ENCODE data around the gene KIF16B.

Gene KIF16B

DNA sequence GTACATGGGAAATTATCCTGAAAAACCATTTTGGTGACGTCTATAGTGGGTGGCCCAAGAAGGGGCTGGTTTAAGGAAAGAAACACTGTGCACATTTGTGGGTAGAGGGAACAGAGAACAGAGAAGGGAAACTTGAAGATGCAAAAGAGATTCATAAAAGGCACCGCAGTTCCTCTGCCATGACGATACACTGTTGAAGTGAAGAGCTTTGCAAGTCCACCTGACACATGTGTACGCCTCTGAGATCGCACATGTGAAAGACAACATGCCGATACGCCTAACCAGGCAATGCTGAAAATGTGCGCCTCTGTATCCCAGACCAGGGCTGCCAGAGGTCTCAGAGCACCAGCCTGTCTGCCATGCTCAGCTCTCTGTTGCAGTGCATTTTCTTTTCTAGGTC, 180.9 kb downstream of the KIF16B start:
- no peak for DNase-seq

DNA sequence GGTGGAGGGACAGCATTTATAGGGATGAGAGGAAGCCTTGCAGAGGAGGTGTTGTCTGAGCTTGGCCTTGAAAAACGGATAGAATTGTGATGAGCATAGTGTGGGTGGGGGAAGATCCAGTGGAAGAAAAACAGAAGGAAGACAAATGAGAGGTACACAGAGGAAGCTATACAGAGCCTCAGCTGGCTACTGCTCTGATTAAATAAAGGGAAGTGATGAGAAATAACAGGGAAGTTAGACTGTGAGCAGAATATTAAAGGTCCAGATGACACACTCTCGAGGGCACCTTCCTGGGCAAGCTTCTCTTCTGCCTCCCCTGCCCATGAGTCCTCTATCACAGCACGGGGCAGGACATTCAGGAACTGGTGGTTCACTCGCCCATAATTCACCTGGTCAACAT, 182.3 kb downstream of the KIF16B start:
- DNase-seq = no peak

DNA sequence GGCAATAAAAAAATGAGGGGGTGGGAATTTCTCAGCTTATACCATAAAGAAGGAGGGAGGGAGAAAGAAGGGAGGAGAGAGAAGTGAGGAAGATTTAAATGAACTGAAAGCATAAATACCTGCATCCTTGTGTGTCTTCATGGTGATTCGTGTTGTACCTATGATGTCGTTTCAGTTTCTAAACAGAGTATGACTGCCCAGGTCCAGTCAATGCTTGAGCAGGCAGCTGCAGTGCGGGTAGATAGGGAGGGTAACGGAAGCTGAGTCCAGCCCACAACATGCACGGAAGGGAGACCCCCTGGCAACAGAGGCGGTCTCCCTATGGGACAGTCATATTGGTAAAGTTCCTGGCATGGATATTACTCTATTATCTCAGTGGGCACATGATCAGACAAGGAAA, 184.5 kb downstream of the KIF16B start:
- DNase-seq = no peak

DNA sequence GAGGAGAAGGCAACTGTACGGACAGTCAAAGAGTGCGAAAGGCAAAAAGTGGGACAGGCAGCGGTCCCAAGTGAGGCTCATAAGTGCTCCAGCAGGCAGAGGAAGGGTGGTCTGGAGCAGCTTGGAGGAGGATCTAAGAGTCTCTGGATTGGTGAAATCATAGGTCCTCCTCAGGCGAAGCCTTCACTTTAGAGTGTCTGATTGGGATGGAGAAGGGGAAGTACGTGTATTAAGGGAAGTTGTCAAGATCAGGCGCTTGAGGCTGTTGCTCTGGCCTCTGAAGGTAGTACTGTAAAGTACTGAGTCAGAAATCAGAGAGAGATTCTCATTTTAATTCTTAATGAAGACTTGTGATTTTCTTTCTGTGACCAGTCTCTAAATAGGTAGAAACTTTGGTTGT, 185.6 kb downstream of the KIF16B start:
- DNase-seq = no peak

DNA sequence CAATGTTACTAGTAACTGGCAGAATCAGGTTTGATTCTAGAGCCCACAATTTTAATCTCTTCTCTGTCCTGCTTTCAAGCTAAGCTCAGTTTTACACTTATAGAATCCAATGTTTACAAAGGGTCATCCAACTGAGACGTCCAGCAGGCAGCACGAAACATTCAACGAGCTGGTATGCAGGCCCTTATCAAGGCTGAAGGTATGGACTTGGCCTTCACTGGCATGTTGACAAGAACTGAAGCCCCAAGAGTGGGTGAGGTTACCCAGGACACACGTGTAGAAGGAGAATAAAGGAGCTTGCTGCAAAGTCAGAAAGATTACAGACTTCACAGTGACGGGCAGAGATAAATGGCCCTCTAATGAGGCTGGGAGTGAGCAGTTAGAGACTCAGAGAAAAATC, 187.4 kb downstream of the KIF16B start:
- DNase-seq = no peak

DNA sequence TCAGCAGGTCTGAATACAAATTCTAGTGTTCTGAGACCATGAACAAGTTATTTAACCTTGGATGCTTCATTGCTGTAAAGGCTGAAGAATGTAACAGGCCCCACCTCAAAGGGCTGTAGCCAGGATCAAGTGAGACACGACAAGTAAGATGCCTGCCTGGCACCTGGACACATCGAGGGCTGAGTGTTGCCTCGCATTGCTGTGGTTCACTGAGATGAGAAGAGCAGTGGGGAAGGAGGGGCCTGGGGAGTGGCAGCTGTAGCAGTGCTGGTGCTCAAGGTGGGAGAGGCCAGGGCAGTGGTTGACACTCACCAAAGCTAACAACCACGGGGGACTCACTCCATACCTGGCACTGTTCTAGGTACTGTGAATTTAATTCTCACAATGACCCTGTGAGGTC, 187.8 kb downstream of the KIF16B start:
- DNase-seq = no peak

DNA sequence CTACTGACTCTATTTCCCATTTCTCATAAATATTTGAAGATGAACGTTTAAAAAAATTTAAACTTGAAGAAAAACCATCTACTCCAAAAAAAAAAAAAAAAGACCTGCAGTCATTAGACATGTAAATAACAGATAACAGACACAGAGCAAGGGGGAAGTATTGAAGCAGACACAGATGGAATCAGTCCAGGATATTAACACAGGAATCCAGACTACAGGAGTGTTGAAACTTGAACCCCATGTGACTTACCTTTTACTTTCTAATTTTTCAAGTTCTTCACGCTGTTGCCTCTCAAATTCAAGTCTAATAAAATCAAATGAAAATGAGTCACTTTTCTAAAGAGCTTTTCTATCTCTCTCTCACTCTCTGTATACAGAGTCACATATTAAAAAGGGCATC, 191.8 kb downstream of the KIF16B start:
- no peak for DNase-seq

DNA sequence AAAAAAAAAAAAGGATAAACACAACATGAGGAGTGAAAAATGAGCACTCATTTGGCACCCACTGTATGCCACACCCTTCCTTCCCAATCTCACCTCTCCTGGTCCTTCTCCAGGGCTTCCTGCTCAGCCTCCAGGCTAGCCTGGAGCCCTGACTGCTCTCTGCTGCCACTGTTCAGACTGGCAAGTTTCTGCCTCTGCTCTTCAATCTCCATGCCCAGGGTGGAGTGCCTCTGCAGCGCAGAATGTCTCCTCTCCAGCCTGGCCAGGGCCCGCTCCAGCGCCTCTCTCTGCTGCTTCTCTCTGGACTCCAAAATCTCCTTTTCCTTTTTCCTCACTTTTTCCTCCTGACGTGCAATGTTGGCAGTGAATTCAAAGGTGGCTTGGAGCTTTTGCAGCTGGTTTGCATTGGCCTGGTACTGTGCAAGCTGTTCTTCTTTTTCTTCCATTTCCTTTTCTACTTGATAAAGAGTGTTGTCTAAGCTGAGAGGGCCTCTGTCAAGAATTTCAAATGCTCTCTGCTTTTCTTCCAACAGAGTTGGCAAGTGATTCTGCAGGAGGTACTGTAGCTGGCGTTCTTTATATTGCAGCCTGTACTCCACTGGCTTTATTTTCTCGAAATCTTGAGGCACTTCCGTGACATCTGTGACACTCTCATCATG, 194.4 kb downstream of the KIF16B start:
- DNase-seq = no peak

DNA sequence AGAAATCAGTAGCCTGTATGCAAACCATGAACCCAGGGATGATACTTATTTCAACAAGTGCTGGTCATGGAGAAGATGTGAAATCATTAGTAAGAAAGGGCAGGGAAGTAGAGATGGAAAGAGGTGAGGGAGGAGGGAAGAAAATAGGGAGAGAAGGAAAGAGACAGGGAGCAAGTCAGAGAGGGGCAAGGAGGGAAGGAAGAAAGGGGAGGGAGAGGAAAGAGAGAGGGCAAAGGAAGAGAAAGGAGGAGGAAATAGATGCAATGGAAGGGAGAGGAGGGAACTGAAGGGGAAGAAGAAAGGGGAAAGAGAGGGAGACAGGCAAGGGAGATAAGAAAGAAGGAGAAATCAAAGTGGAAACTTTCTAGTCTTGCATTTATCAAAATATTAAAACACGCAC, 195.1 kb downstream of the KIF16B start:
- DNase-seq = no peak

DNA sequence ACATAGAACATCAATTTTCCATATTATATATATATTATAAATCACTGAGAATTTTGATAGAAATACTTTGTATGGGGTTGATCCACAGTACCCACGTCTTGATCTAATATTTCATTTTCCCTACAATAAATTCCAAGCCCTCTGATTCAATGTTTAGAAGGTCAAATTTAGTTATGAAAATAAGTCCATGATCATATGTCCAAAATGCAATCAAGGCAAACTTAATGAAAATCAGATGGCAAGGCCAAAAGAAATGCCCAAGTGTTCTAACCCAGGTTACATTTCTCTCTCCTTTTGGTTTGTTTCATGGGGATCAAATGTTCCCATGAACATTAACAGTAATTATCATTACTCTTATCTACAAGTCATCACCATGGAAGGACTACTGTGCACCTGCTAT, 203.8 kb downstream of the KIF16B start:
- no peak for DNase-seq

DNA sequence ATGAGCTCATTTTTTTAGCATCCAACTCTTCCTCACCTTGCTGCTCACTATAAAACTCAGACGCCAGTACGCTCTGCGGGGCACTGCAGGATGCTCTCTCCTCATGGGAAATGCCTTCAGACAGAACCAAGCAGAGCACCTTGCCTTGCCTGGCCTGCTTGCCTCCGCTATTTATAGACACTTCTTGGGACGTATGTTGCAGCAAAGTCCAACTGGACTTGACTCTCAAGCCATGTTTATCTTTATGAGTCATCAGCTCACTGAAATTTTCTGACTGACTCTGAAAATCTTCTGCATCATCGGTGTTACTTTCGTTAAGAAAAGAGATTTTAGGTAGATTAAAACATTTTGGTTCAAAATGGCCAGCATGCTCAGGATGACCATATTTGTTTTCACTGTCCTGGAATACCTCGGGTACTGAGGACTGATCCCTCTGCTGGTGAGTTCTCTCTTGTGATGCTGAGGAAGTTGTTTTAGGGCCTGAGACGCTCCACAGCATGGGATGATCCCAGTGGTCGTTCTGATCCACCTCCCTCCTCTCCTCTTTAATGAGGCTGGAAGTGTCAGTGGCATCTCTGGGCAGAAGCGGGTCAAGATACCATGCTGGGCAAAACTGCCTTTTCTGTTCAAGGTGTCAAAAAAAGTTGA, 204.5 kb downstream of the KIF16B start:
- no peak for DNase-seq

DNA sequence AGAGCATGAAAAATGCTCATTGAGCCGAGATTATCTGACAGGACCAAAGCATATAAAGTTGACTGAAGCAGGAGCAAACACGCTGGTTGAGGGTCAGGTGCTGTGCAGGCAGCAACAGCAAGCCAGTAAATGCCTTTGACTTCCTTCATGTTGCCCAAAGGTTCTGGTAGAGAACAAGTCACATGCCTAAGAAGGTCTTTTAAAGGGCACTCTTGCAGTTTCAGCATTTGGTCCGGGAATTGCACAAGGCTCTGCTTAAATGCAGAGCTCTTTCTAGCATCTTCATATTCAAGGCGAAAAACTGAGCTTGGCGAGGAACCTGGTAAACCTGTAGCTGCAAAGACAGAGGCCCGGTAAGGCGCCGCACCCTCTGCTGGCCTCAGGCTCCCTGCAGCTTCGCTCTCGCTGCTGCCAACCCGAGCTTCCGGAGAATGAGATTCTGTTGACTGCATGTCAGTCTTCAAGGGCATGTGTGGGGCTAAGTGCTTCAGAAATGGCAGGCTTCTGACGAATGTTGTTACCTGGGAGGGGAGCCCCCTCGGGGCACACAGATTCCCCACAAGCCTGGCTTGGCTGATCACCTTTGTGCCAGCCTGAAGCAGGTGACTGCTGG, 205.2 kb downstream of the KIF16B start:
- no peak for DNase-seq

DNA sequence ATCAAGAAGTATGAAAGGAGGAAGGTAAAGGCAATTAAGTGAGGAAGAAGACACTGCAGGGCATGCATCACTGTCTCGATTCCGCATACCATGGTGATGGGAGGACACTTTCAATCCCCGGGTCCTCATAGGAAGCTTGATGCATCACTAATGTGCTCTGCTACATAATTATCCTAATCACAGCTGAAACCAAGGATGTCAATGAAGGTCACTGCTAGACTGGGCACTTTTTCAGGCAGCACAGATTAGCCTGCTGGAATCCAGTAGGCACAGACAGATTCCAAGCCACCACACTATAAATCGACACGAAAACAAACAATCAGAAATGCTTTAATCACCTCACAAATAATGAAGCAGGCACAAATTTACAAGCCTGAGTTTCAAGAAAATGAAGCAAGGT, 206.7 kb downstream of the KIF16B start:
- DNase-seq = no peak

DNA sequence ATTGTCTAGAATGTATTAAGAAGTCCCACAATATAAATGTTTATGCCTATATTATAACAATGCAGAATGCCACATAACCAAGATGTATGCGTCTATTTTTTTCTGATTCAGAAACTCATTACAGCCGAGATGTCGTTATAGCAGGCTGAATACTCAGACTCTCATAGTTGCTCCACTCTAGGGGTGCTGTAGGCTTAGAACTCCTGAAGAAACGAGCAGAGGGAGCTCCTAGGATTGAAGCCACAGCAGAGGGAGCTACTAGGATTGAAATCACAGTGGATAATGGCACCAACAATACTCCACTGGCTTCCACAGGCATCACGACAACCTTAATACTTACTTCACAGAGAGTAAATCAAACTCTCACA, 208.9 kb downstream of the KIF16B start:
- no peak for DNase-seq

DNA sequence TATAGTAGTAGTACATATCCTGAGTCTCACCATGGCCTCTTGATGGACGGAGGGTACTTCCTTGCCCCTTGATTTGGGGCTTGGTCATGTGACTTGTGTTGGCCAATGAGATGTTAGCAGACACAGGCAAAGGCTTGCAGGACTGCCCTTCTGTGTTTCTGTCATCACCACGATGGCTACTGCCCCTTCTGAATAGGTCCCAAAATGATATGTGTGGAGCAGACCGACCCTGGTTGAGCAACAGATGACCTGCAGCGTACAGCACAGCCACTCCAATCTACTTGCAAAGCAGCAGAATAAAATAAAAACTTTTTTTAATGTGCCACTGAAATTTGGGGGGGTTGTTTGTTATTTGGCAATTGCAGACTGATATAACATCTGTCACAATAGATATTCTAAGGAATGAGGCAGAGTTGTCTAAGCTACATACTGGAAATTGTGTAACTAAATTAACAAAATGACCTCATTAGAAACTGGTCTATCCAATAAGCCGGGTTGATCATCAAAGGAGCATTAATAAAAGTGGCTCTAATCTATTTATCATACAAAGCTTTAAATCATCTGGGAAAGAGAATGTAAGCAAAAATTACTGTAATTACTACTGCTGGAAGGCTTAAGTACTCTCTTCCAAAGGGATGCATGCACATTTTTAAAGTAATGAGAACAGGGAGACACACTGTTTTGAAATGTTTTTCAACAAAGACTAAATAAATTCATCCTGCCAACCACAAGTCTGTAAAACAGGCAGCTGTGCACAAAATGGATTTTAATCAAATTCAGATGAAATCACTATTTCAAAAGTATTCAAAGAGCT, 209.5 kb downstream of the KIF16B start:
- DNase-seq = no peak

DNA sequence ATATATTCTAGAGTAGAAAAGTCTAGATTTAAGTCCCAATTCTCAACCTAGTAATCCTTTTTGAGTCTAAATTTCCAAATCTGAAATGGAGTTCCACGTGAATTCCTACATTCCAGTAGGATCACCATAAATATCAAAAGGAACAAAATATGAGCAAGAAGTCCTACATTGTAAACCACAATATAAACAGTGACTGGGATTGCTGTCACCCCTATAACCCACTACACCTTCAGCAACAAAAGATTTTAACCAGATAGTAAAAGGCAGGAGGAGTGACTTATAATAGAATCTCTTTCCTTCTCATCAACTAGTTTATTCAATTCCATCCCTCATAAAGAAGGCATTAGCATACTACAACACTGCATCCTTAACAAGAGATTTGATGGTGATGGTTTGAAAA, 210.6 kb downstream of the KIF16B start:
- DNase-seq = no peak

DNA sequence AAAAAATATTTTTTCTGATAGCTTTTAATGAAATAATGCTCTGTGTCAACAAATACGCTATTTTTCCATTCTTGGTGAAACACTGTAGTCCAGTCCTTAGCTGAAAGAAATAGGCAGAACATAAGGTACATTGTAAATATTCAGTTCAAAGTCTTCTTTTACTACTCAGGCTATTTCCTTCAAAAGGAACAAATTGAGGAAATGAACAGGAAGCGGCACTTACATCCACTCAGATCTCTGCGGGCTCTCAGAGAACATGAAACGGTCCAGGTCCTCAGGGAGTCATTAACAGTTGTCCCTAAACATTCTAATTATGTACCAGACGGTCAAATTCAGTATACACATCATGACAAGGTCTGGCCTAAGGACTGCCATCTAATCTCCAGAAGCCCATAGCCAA, 212.6 kb downstream of the KIF16B start:
- DNase-seq = no peak

DNA sequence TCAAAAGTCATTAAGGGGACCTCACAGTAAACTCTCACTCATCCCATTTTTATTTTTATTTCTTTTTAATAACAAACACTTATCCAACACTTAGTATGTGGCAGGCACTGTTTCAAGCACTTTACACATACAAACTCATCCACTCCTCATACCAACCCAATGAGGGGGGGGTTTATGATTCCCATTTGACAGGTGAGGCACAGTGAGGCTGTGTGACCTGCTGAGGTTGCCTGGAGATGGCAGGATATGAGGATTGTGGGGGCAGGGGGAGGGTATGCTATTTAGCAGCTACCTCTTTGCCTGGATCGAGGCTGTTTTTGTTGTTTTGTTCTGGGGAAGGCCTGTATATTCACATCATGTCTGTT, 219.8 kb downstream of the KIF16B start:
- no peak for DNase-seq

DNA sequence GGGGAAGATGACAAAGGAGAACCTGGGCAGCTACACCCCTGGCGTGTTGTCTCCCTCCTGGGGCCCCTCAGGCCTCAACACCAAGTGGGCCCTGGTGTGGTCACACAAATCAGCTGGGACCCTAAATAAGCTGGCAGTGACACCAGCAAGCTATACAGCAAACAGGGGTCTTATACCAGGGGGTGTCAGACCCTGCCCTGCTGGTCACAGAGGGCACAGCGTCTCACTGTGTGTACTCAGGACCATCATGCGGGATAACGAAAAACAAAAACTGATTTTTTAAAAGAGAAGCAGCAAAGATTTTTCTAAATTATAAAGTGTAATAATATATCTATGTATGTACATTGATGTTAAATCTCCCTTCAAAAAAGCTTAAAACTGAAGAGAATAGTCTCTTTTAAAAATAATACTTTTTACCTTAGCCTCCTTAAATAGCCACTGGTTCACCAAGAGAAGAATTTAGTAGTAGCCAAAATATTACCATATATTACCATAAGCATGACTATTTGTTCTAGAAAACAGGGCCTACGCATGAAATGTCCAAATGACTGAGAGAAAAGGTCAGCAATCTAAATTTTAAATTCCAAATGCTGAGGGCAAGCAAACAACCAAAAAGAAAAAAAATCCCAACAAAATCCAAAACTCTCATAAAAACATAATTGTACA, 220.4 kb downstream of the KIF16B start:
- DNase-seq = no peak

DNA sequence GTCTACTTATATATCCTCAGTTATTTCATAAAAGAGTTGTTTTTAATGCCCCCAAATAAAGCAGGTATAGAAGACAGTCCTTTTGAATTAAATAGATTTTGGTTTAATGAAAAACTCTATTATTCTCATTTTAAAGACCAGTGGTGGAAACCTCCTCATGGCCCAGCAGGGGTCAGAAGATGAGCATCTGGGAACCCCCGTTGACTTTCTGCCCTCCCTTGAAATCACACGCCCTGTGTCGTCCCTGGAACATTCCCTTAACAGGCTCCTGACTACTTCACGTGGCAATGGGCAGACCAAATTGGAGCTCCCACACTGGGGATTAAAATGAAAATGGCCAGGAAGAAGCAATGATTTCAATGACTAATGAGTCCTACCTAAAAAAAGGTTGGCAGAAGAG, 220.9 kb downstream of the KIF16B start:
- no peak for DNase-seq

DNA sequence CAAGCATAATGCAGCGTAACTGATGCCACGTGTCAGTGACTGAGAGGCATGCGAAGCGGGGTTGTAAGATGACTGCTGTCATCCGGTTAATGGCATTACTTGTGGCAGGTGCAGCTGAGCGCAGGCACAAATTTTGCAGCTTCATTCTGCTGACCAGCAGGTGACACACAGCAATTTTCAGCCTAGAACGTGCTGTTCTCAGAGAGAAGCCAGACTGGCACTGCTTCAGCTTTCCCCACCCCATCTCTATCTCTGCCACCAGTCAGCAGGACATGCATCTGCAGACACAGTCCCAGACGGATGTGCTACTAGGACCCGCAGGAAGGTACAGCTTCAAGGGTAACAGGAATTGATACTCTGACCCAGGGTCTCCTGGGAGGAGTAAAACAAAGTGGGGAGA, 221.8 kb downstream of the KIF16B start:
- DNase-seq = no peak

DNA sequence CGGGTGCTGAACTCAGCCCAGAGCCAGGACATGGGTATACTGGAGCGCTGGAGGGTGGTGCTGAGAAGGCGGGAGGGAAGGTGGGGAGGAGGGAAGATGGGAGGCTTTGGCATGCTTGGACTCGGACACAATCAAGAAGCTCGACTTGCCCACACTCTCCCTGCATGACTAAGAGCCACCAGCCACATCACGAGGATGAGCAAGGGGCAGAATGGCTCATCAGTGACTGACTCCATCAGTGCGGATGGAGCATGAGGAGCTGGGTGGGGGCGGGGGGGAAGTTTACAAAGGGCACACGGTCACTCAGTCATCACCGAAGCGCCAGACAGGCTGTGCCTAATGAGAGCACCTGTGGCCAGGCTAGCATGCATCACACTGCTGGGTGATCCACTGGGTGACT, 222.8 kb downstream of the KIF16B start:
- no peak for DNase-seq

DNA sequence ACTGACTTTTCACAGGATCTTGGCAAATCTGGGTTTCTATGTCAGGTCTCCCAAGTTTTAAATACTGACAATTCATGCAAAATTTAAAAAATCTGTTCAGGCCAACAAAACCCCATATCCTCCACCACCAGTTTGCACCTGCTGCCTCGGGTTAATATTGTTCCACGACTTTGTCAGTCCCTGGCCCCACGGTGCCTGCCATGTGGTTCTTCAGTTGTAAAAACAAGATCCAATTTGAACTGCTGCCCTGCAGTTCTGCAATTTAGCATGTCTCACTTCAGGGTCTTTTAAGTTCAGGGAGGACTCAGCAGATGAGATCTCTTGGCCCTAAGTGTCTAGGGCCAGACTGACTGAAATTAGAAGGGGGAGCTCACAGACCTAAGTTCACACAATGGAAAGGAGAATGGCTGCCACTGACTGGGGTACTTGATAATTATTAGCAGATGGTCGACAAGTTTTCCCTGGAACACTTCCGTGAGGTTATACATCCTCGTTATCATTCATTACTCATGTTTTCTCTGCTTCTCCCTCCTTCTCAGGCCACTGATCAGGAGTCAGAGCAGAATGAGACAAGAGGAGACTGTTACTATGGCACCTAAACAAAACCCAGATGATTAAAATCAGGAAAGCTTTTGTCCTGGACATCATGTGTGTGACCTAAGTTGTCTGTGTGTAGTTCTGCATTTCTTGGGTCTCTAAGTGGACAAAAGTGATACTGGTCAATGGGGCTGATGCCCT, 223.6 kb downstream of the KIF16B start:
- no peak for DNase-seq
